H9 (cell line): Measurements from ENCODE around the gene UBE2E3. TPM values are rescaled to one million over a fixed set of nuclear protein-coding genes. Genes with fewer than 3 reads are reported as not detected.

Experiments
- DNase-seq: peaks from one replicate; pipeline ENCODE4 v3.0.0-alpha.2; 2017
- H2AFZ ChIP-seq: one replicate; pipeline ENCODE4 v1.6.1; 2013; ENCODE audit warnings: mild to moderate bottlenecking, low read length, control low read depth, moderate library complexity
- H2AK5ac ChIP-seq: 2 replicates; pipeline ENCODE4 v1.6.1; 2013; ENCODE audit warnings: low read length, control low read depth, mixed read lengths; ENCODE audit not compliant: insufficient read length
- H2BK120ac ChIP-seq: one replicate; pipeline ENCODE4 v1.6.1; 2013; ENCODE audit warnings: low read depth, mild to moderate bottlenecking, low read length, control low read depth, inconsistent platforms; ENCODE audit not compliant: poor library complexity, severe bottlenecking
- H2BK12ac ChIP-seq: 2 replicates; pipeline ENCODE4 v1.6.1; 2013; ENCODE audit warnings: low read length, control low read depth, mixed read lengths, low read depth; ENCODE audit not compliant: insufficient read length
- H2BK15ac ChIP-seq: 2 replicates; pipeline ENCODE4 v1.6.1; 2013; ENCODE audit warnings: low read depth, low read length, control low read depth
- H2BK20ac ChIP-seq: one replicate; pipeline ENCODE4 v1.6.1; 2013; ENCODE audit warnings: low read depth, mild to moderate bottlenecking, low read length, control low read depth, inconsistent platforms; ENCODE audit not compliant: poor library complexity, severe bottlenecking
- H2BK5ac ChIP-seq: 2 replicates; pipeline ENCODE4 v1.6.1; 2013; ENCODE audit warnings: low read length, control low read depth, mixed read lengths; ENCODE audit not compliant: insufficient read length
- H3K14ac ChIP-seq: 2 replicates; pipeline ENCODE4 v1.6.1; 2013; ENCODE audit warnings: low read length, control low read depth; ENCODE audit not compliant: insufficient read depth
- H3K18ac ChIP-seq: 2 replicates; pipeline ENCODE4 v1.6.1; 2013; ENCODE audit warnings: low read depth, mild to moderate bottlenecking, mixed read lengths, low read length, control low read depth; ENCODE audit not compliant: insufficient read length
- H3K23ac ChIP-seq: 2 replicates; pipeline ENCODE4 v1.6.1; 2013; ENCODE audit warnings: low read length, control low read depth, mixed read lengths, low read depth; ENCODE audit not compliant: insufficient read length
- H3K23me2 ChIP-seq: 2 replicates; pipeline ENCODE4 v1.6.1; 2013; ENCODE audit warnings: low read depth, mild to moderate bottlenecking, mixed read lengths, low read length, control low read depth; ENCODE audit not compliant: insufficient read length, poor library complexity, severe bottlenecking
- H3K27ac ChIP-seq: 2 replicates; pipeline ENCODE4 v1.5.1; 2013; ENCODE audit warnings: low read length, control low read depth, mixed read lengths, low read depth; ENCODE audit not compliant: insufficient read length
- H3K27me3 ChIP-seq: 2 replicates; pipeline ENCODE4 v1.6.1; 2013; ENCODE audit warnings: low read length, control low read depth, inconsistent platforms; ENCODE audit not compliant: insufficient read depth
- H3K4ac ChIP-seq: 2 replicates; pipeline ENCODE4 v1.6.1; 2013; ENCODE audit warnings: low read depth, mild to moderate bottlenecking, control low read depth, inconsistent platforms, low read length, moderate library complexity
- H3K4me1 ChIP-seq: 2 replicates; pipeline ENCODE4 v1.6.1; 2013; ENCODE audit warnings: low read length, control low read depth, inconsistent platforms; ENCODE audit not compliant: insufficient read depth
- H3K4me2 ChIP-seq: 2 replicates; pipeline ENCODE4 v1.6.1; 2013; ENCODE audit warnings: low read length, control low read depth, mixed read lengths; ENCODE audit not compliant: insufficient read length, insufficient read depth
- H3K56ac ChIP-seq: 2 replicates; pipeline ENCODE4 v1.6.1; 2013; ENCODE audit warnings: low read depth, mild to moderate bottlenecking, mixed read lengths, low read length, control low read depth; ENCODE audit not compliant: insufficient read length
- H3K79me1 ChIP-seq: 2 replicates; pipeline ENCODE4 v1.6.1; 2013; ENCODE audit warnings: low read depth, mild to moderate bottlenecking, moderate library complexity, low read length, control low read depth, inconsistent platforms; ENCODE audit not compliant: insufficient read depth, poor library complexity, severe bottlenecking
- H3K79me2 ChIP-seq: 2 replicates; pipeline ENCODE4 v1.6.1; 2013; ENCODE audit warnings: low read length, control low read depth, inconsistent platforms; ENCODE audit not compliant: insufficient read depth
- H3K9ac ChIP-seq: 2 replicates; pipeline ENCODE4 v1.6.1; 2013; ENCODE audit warnings: low read length, control low read depth, mixed read lengths; ENCODE audit not compliant: insufficient read length; ENCODE audit errors: extremely low read depth
- H3K9me3 ChIP-seq: one replicate; pipeline ENCODE4 v1.6.1; 2013; ENCODE audit warnings: low read depth, low read length, inconsistent platforms; ENCODE audit not compliant: control insufficient read depth
- H3T11ph ChIP-seq: one replicate; pipeline ENCODE4 v1.6.1; 2013; ENCODE audit warnings: mild to moderate bottlenecking, low read length, control low read depth, inconsistent platforms
- H4K20me1 ChIP-seq: one replicate; pipeline ENCODE4 v1.6.1; 2013; ENCODE audit not compliant: control insufficient read depth, insufficient read length, insufficient read depth
- H4K5ac ChIP-seq: 2 replicates; pipeline ENCODE4 v1.6.1; 2013; ENCODE audit warnings: low read depth, mild to moderate bottlenecking, mixed read lengths, low read length, control low read depth; ENCODE audit not compliant: insufficient read length
- H4K8ac ChIP-seq: replicated peaks from 2 replicates; pipeline ENCODE4 v1.6.1; 2013; ENCODE audit warnings: low read length, control low read depth, mixed read lengths, low read depth; ENCODE audit not compliant: insufficient read length
- H4K91ac ChIP-seq: 2 replicates; pipeline ENCODE4 v1.6.1; 2013; ENCODE audit warnings: low read depth, mild to moderate bottlenecking, moderate library complexity, mixed read lengths, low read length, control low read depth; ENCODE audit not compliant: insufficient read length
- H3K27ac Mint-ChIP-seq, 3 experiments: 2 replicates in 2 of 3; 3 replicates in 1 of 3; pipeline ENCODE4 v1.8.0; 2020 to 2021; ENCODE audit warnings: mixed read lengths in 3 of 3, mild to moderate bottlenecking in 1 of 3, moderate library complexity in 1 of 3
- H3K27me3 Mint-ChIP-seq: 2 replicates; pipeline ENCODE4 v1.8.0; 2021; ENCODE audit warnings: low read depth, mild to moderate bottlenecking, moderate library complexity, mixed read lengths
- H3K36me3 Mint-ChIP-seq, 3 experiments: 2 replicates in 2 of 3; 3 replicates in 1 of 3; pipeline ENCODE4 v1.8.0; 2020 to 2021; ENCODE audit warnings: low read depth in 3 of 3, mixed read lengths in 3 of 3; ENCODE audit not compliant: insufficient read depth in 1 of 3
- H3K4me1 Mint-ChIP-seq, 2 experiments: 2 replicates each; pipeline ENCODE4 v1.8.0; 2020; ENCODE audit warnings: mixed read lengths in 2 of 2
- H3K4me3 Mint-ChIP-seq, 2 experiments: 2 replicates in 1 of 2; 3 replicates in 1 of 2; pipeline ENCODE4 v1.8.0; 2020 to 2021; ENCODE audit warnings: mild to moderate bottlenecking in 2 of 2, mixed read lengths in 2 of 2, moderate library complexity in 1 of 2
- H3K9me3 Mint-ChIP-seq, 2 experiments: 2 replicates in 1 of 2; 3 replicates in 1 of 2; pipeline ENCODE4 v1.8.0; 2020; ENCODE audit warnings: mild to moderate bottlenecking in 2 of 2, mixed read lengths in 2 of 2, moderate library complexity in 1 of 2
- total RNA-seq: library from RNA; stranded (reverse); gene quantifications from 2 replicates; pipeline ENCODE4 v1.2.1, GENCODE V29; 2021
- TF ChIP-seq, protein P1 (sequence below): fragments of 200-600 bp; sonication (generic); conservative IDR thresholded peaks from 3 replicates; pipeline ENCODE4 v1.8.0; 2021; ENCODE audit warnings: antibody characterized with exemption, mild to moderate bottlenecking

Gene UBE2E3
- total RNA-seq, 1 experiment from 2014 or later, result 89.1 TPM

DNA sequence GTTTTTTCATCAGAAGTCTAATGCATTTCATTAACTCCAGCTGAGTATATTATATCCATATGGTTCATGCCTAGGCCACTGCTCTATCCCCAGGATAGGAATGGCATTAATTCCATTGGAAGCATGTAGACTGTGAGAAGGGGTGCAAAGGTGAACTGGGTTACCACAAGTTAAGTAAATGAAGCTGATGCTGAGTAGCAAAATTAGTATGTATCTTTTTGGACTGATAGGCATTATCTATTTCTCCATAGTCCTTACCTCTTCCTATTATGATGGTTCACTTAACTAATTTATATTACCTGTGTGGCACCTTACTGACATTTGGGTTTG, 24.9 kb downstream of the UBE2E3 start:
- Histone ChIP-seq H2BK15ac (no peak overlapping the region), H4K20me1 (no peaks in the 10 kb centered on the region), H3K56ac (no peak overlapping the region), H2AFZ (no peak overlapping the region), H3K23ac (no peak overlapping the region), H3K79me1 (peaks cover 9% of the 10 kb centered on the region), H3K27ac (no peak overlapping the region), H3K9me3 (no peaks in the 10 kb centered on the region), H3K4ac (no peak overlapping the region), H2BK120ac (no peak overlapping the region), H2BK12ac (no peak overlapping the region), H3T11ph (no peak overlapping the region), H3K27me3 (no peaks in the 10 kb centered on the region), H3K9ac (no peak overlapping the region), H4K8ac (no peak overlapping the region), H4K91ac (no peak overlapping the region), H3K4me2 (no peak overlapping the region), H2BK5ac (no peak overlapping the region), H3K14ac (no peak overlapping the region), H3K18ac (no peak overlapping the region), H4K5ac (no peak overlapping the region), H2BK20ac (no peak overlapping the region), H2AK5ac (no peak overlapping the region), H3K23me2 (no peaks in the 10 kb centered on the region), H3K79me2 (peaks cover 3% of the 10 kb centered on the region; the same call in 1 of the 2 replicates), H3K4me1 (no peaks in the 10 kb centered on the region; the same call in 1 of the 2 replicates)
- no peak overlapping the region for H3K27ac Mint-ChIP-seq
- H3K27me3 Mint-ChIP-seq, result no peaks in the 10 kb centered on the region
- H3K4me3 Mint-ChIP-seq, result no peak overlapping the region
- no peak for DNase-seq
- no peaks in the 10 kb centered on the region for H3K9me3 Mint-ChIP-seq
- TF ChIP-seq, protein P1, sequence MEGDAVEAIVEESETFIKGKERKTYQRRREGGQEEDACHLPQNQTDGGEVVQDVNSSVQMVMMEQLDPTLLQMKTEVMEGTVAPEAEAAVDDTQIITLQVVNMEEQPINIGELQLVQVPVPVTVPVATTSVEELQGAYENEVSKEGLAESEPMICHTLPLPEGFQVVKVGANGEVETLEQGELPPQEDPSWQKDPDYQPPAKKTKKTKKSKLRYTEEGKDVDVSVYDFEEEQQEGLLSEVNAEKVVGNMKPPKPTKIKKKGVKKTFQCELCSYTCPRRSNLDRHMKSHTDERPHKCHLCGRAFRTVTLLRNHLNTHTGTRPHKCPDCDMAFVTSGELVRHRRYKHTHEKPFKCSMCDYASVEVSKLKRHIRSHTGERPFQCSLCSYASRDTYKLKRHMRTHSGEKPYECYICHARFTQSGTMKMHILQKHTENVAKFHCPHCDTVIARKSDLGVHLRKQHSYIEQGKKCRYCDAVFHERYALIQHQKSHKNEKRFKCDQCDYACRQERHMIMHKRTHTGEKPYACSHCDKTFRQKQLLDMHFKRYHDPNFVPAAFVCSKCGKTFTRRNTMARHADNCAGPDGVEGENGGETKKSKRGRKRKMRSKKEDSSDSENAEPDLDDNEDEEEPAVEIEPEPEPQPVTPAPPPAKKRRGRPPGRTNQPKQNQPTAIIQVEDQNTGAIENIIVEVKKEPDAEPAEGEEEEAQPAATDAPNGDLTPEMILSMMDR, result no peak
- peaks cover 0 to 5% (median 2%) of the 10 kb centered on the region in 3 experiments; a peak in 3 of 7 replicates for H3K36me3 Mint-ChIP-seq
- H3K4me1 Mint-ChIP-seq, result peaks cover 26% of the 10 kb centered on the region in 2 experiments
